ENCODE results near the gene SLC26A3.

DNA sequence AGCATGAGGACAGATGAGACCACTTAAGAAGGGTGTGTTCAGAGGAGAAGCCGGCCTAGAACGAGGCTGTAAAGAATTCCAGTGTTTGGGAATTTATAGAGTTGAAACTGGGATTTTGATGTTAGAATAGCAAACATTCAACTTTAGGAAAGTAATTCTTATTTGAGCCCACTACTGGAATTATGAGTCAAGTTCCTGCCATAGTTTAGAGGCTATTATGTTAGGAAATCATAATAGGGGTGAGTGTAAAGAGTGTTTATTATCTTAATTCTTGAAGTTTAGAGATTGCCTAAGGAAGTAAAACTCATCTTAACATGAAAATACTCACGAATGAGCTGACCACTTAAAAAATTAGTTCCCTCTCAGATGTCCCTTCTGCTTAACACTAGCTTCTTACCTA lies 57.0 kb downstream of the SLC26A3 start:
- TF ChIP-seq GATA2 (IDR thresholded peaks at IDR 0.05; ENCODE audit: low read depth, low read length) (no peak), GATA3 (IDR thresholded peaks at IDR 0.05; ENCODE audit: low read depth, low read length) (no peak)
